GM23338 (cell line): ENCODE results near the gene NFIC. TPM values are rescaled to one million over a fixed set of nuclear protein-coding genes. Genes with fewer than 3 reads are reported as not detected.

Experiments
- ATAC-seq: fragments of 200-7000 bp; cut with Tn5 transposase; 3 replicates; pipeline ENCODE4 v1.9.1; 2020
- DNase-seq: peaks from one replicate; pipeline ENCODE4 v3.0.0-alpha.2; 2015; ENCODE audit warnings: low spot score
- H2AFZ ChIP-seq: fragments of 200-600 bp; sonication (generic); 2 replicates; pipeline ENCODE4 v1.8.0; 2016; ENCODE audit warnings: antibody characterized with exemption, mild to moderate bottlenecking, moderate library complexity
- H3F3A ChIP-seq: fragments of 200-600 bp; sonication (generic); replicated peaks from 2 replicates; pipeline ENCODE4 v1.8.0; 2017; ENCODE audit warnings: antibody characterized with exemption, mixed run types, low read depth
- H3K27ac ChIP-seq: fragments of 200-600 bp; sonication (generic); 2 replicates; pipeline ENCODE4 v1.6.1; 2016; ENCODE audit warnings: low read depth
- H3K27me3 ChIP-seq: fragments of 200-600 bp; sonication (generic); 2 replicates; pipeline ENCODE4 v1.8.0; 2016; ENCODE audit warnings: mild to moderate bottlenecking, mixed run types, moderate library complexity; ENCODE audit not compliant: insufficient read depth
- H3K36me3 ChIP-seq: fragments of 200-600 bp; sonication (generic); 2 replicates; pipeline ENCODE4 v1.8.0; 2016; ENCODE audit warnings: mild to moderate bottlenecking; ENCODE audit not compliant: insufficient read depth
- H3K4me1 ChIP-seq: fragments of 200-600 bp; sonication (generic); 2 replicates; pipeline ENCODE4 v1.8.0; 2016; ENCODE audit warnings: mild to moderate bottlenecking, moderate library complexity; ENCODE audit not compliant: insufficient read depth
- H3K4me2 ChIP-seq: fragments of 200-600 bp; sonication (generic); 2 replicates; pipeline ENCODE4 v1.7.1; 2017; ENCODE audit warnings: mixed run types
- H3K4me3 ChIP-seq: fragments of 200-600 bp; sonication (generic); 2 replicates; pipeline ENCODE4 v1.6.1; 2016; ENCODE audit warnings: mixed run types
- H3K79me2 ChIP-seq: fragments of 200-600 bp; sonication (generic); replicated peaks from 2 replicates; pipeline ENCODE4 v1.8.0; 2017; ENCODE audit warnings: mild to moderate bottlenecking; ENCODE audit not compliant: insufficient read depth
- H3K9me2 ChIP-seq: fragments of 200-600 bp; sonication (generic); 2 replicates; pipeline ENCODE4 v1.8.0; 2017; ENCODE audit not compliant: insufficient read depth
- H4K20me1 ChIP-seq: fragments of 200-600 bp; sonication (generic); replicated peaks from 2 replicates; pipeline ENCODE4 v1.8.0; 2017; ENCODE audit warnings: mild to moderate bottlenecking; ENCODE audit not compliant: insufficient read depth
- H3K27ac Mint-ChIP-seq: 2 replicates; pipeline ENCODE4 v1.8.0; 2020; ENCODE audit warnings: inconsistent platforms, mild to moderate bottlenecking, moderate library complexity, mixed read lengths
- H3K27me3 Mint-ChIP-seq: 3 replicates; pipeline ENCODE4 v1.8.0; 2022; ENCODE audit warnings: low read depth, mild to moderate bottlenecking, moderate library complexity, mixed read lengths, inconsistent platforms; ENCODE audit not compliant: insufficient read depth, poor library complexity
- H3K36me3 Mint-ChIP-seq: 3 replicates; pipeline ENCODE4 v1.8.0; 2021; ENCODE audit warnings: low read depth, mild to moderate bottlenecking, inconsistent platforms, moderate library complexity, mixed read lengths
- H3K4me1 Mint-ChIP-seq: 3 replicates; pipeline ENCODE4 v1.8.0; 2020; ENCODE audit warnings: mild to moderate bottlenecking, inconsistent platforms, mixed read lengths
- H3K4me3 Mint-ChIP-seq: 3 replicates; pipeline ENCODE4 v1.8.0; 2021; ENCODE audit warnings: moderate library complexity, mild to moderate bottlenecking, inconsistent platforms, mixed read lengths
- H3K9me3 Mint-ChIP-seq: 3 replicates; pipeline ENCODE4 v1.8.0; 2020; ENCODE audit warnings: moderate library complexity, mild to moderate bottlenecking, inconsistent platforms, mixed read lengths
- CREB1 ChIP-seq: fragments of 250-450 bp; sonication (Bioruptor Pico); IDR thresholded peaks from 2 replicates; pipeline ENCODE4 v1.5.0; 2020; ENCODE audit warnings: low read depth, mild to moderate bottlenecking, moderate library complexity
- CTCF ChIP-seq, 2 experiments: fragments of 200-600 bp in 1 of 2; sonication (generic) in 1 of 2; conservative IDR thresholded peaks; 2 replicates each; pipeline versions ENCODE4 v1.5.1 to v1.6.1; 2016 to 2017; ENCODE audit warnings: antibody characterized with exemption in 2 of 2, low read depth in 2 of 2, mild to moderate bottlenecking in 2 of 2, moderate library complexity in 1 of 2
- ETS1 ChIP-seq: IDR thresholded peaks from 2 replicates; pipeline ENCODE4 v1.6.1; 2016; ENCODE audit warnings: antibody characterized with exemption
- EZH2phosphoT487 ChIP-seq: fragments of 200-600 bp; sonication (generic); IDR thresholded peaks from one replicate; pipeline ENCODE4 v1.8.1; 2018; ENCODE audit warnings: antibody characterized with exemption; ENCODE audit not compliant: unreplicated experiment
- JUNB ChIP-seq: IDR thresholded peaks from one replicate; pipeline ENCODE4 v1.6.1; 2016; ENCODE audit warnings: antibody characterized with exemption; ENCODE audit not compliant: unreplicated experiment
- REST ChIP-seq: IDR thresholded peaks from one replicate; pipeline ENCODE4 v1.6.1; 2018; ENCODE audit warnings: antibody characterized with exemption; ENCODE audit not compliant: unreplicated experiment
- ZNF331 ChIP-seq: fragments of 250-450 bp; sonication (Bioruptor Pico); IDR thresholded peaks from 2 replicates; pipeline ENCODE4 v1.5.0; 2020; ENCODE audit warnings: low read depth, mild to moderate bottlenecking, moderate library complexity
- ZNF462 ChIP-seq: fragments of 250-450 bp; sonication (Bioruptor Pico); IDR thresholded peaks from 2 replicates; pipeline ENCODE4 v1.5.0; 2020; ENCODE audit warnings: mild to moderate bottlenecking, moderate library complexity
- polyA plus RNA-seq: library from polyadenylated mRNA; unstranded; fragments of >200 nt; fragmentation: Nextera tagmentation; extraction: Ambion mirVana; gene quantifications from 2 replicates; pipeline ENCODE4 v1.2.1, GENCODE V29; 2016
- total RNA-seq: library from RNA; depleted of rRNA; stranded (reverse); fragments of >200 nt; shearing (Covaris generic); gene quantifications from 2 replicates; pipeline ENCODE4 v1.2.3, GENCODE V29; 2014

The NFIC gene
- total and polyA plus RNA-seq, 2 experiments from 2014 or later: 1.3 to 5.3 TPM

- Mint-ChIP-seq H3K4me1 (no peaks in the 10 kb centered on the region), H3K27ac (no peak overlapping the region), H3K4me3 (no peak overlapping the region), H3K36me3 (no peaks in the 10 kb centered on the region; the same call in 2 of the 3 replicates), H3K9me3 (no peaks in the 10 kb centered on the region), H3K27me3 (peaks cover 13% of the 10 kb centered on the region)
- H3K27me3 ChIP-seq: no peaks in the 10 kb centered on the region
- H3K79me2 ChIP-seq: no peaks in the 10 kb centered on the region
- no peak overlapping the region for H3K27ac ChIP-seq
- no peaks in the 10 kb centered on the region for H3F3A ChIP-seq
- no peak for ATAC-seq
- no peak overlapping the region for H3K4me2 ChIP-seq
- TF ChIP-seq ETS1: no peak
- TF ChIP-seq JUNB: no peak
- no peak for TF ChIP-seq REST
- TF ChIP-seq ZNF462 (CRISPR knock-in tag): no peak
- no peak for TF ChIP-seq CTCF (conservative IDR thresholded peaks at IDR 0.05; ENCODE audit: low read depth in 2 of 2)
- no peak for TF ChIP-seq EZH2phosphoT487
- no peak for TF ChIP-seq ZNF331
- TF ChIP-seq CREB1 (CRISPR knock-in tag): no peak
- no peaks in the 10 kb centered on the region for H3K36me3 ChIP-seq
- no peak for DNase-seq
- H3K9me2 ChIP-seq: 0 out of 2 replicates have a peak, but pooled peaks cover 4% of the 10 kb centered on the region
- H3K4me1 ChIP-seq: no peaks in the 10 kb centered on the region
- H2AFZ ChIP-seq: no peak overlapping the region
- H3K4me3 ChIP-seq: no peak overlapping the region
- no peaks in the 10 kb centered on the region; the same call in 1 of the 2 replicates for H4K20me1 ChIP-seq
Observed at GRCh38 chr19:3319643-3320353, 46.6 kb upstream of the NFIC start.
